ENCODE measurements around the gene GRIK1.
"Not testable (repeated sequence)": the region's sequence is repeated elsewhere in the genome, so short reads cannot be mapped to it uniquely, and the experiment has no call there.

Gene GRIK1

DNA sequence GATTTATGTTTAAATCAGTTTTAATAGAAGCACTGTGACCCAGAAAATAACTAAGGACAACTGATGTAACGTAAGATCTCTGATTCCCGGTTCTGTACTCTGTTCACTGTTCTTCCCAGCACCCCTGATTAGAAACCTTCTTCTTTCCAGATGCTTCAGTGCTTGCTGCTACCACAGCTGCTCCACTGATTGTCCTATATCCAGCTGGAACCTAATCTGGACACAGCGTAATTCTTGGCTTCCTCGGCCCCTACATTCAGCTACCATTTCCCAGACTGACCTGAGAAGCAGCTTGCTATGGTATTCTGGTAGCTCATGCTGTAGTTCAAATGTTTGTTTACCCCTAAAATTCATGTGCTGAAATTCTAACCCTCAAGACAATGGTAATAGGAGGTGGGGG, 302.7 kb downstream of the GRIK1 start:
- H3K4me3 Mint-ChIP-seq = no peak overlapping the region
- peaks cover 4% of the 10 kb centered on the region for H3K9me3 Mint-ChIP-seq
- H3K4me1 Mint-ChIP-seq = no peaks in the 10 kb centered on the region
- no peak overlapping the region for H3K27ac Mint-ChIP-seq
- DNase-seq (ENCODE audit: low spot score in 2 of 2) (no peak), ATAC-seq (no peak)
- H3K36me3 Mint-ChIP-seq = no peaks in the 10 kb centered on the region

DNA sequence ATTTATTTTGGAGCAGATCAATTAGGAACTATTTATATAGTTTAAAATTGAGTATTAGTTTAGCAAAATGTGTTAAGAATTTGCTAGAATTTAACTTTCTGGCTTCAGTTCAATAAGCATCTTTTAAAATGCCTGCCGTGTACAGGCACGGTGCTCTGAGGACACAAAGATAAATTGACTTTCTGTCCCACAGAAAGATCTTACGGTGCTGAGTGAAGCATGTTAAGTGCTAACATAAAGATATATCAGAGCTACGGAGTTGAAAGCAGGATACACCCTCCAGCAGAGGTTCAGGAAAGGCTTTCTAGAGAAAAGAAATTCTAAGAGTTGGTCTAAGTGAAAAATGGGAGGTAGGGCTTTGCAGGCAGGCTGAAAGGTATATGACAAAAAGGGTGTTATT, 305.4 kb downstream of the GRIK1 start:
- Mint-ChIP-seq H3K36me3 (no peaks in the 10 kb centered on the region), H3K27ac (no peak overlapping the region), H3K9me3 (peaks cover 6% of the 10 kb centered on the region), H3K4me1 (no peaks in the 10 kb centered on the region), H3K4me3 (no peak overlapping the region)
- DNase-seq (ENCODE audit: low spot score in 2 of 2) (no peak), ATAC-seq (no peak)

DNA sequence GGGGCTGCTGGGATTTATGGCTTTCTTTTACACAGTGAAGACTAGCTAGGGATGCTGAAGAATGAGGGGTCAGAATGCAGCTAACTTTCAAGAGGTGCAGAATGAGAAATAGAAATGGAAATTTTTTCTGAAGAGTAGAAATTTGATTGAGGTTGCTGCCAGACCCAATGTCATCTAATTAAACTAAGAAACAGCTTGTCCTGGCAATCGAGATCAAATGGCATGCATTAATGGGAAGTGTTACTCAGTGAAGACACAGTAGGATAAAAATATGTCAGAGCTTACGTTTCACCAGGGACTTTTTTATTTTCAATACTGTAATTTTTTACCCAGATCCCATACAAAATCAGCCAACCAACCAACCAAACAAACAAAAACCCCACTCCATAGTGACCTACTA, 306.0 kb downstream of the GRIK1 start:
- Mint-ChIP-seq H3K36me3 (no peaks in the 10 kb centered on the region), H3K9me3 (peaks cover 6% of the 10 kb centered on the region), H3K27ac (no peak overlapping the region), H3K4me3 (no peak overlapping the region), H3K4me1 (no peaks in the 10 kb centered on the region)
- ATAC-seq (no peak), DNase-seq (ENCODE audit: low spot score in 2 of 2) (no peak)

DNA sequence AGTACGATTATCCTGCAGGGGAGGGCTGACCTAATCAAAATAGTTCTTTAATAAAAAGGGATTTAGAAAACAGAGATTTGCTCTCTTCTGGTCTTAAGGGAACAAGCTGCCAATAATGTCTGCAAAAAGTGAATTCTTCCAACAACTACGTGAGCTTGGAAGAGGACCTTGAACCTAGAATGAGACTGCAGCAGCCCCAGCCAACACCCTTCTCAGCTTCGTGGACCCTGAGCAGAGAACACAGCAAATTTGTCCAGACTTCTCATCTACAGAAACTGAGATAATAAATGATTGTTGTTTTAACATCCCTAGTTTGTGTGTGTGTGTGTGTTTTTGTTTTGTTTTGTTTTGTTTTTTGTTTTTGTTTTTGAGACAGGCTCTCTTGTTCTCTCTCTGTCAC, 309.4 kb downstream of the GRIK1 start:
- H3K9me3 Mint-ChIP-seq = peaks cover 3% of the 10 kb centered on the region
- H3K4me3 Mint-ChIP-seq = no peak overlapping the region
- H3K36me3 Mint-ChIP-seq = no peaks in the 10 kb centered on the region
- DNase-seq (ENCODE audit: low spot score in 2 of 2) (no peak), ATAC-seq (no peak)
- no peak overlapping the region for H3K27ac Mint-ChIP-seq
- no peaks in the 10 kb centered on the region for H3K4me1 Mint-ChIP-seq

DNA sequence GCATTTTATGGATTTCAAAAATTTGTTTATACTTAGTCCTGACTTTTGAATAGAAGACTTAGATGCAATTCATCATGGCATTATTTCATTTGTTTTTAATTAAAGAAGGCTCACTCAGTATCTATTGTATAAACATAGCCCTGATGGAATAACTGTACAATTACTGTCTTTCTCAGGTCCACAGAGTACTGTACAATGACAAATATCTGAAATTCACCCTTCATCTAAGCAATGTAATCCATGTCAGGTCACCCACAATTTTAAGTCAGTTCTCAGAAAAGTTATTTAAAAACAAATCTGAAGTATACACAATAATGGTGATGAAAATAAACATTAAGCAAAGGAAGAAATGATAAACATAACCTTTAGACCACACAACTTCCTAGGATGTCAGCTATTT, 311.9 kb downstream of the GRIK1 start:
- Mint-ChIP-seq H3K9me3 (peaks cover 3% of the 10 kb centered on the region), H3K4me3 (no peak overlapping the region), H3K36me3 (no peaks in the 10 kb centered on the region), H3K4me1 (no peaks in the 10 kb centered on the region), H3K27ac (no peak overlapping the region)
- DNase-seq (ENCODE audit: low spot score in 2 of 2) (no peak), ATAC-seq (no peak)

DNA sequence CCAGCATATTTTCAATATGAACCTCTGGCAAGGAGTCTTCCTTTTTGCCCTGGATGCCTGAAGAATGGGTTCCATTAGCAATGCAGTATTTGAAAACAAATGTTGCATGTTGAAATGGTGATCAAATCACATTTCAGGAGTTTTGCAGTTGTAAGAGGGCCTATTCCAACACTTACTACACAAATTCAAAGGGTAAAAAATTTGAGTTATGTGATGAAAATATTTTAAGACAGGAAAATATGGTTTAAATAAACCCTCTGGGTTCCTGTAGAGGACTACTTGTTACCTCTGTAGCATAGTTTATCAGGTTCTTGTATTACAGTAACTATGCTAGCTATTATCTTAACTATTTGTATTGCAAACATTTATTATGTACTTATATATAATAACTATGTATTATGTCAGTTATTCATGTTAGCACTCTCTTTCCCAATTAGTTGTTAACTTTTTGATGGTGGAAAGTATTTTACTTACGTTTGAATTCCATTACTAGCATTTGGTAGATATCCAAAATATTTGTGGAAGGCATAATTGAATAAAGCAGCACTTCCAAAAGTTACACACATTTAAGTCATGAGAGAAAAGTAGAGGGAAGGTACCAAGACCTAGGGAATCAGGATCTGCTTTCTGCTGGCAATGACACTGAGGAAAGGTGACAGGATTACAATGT, 312.9 kb downstream of the GRIK1 start:
- Mint-ChIP-seq H3K36me3 (no peaks in the 10 kb centered on the region), H3K4me3 (no peak overlapping the region), H3K4me1 (no peaks in the 10 kb centered on the region), H3K9me3 (peaks cover 3% of the 10 kb centered on the region), H3K27ac (no peak overlapping the region)
- DNase-seq (ENCODE audit: low spot score in 2 of 2) = no peak
- ATAC-seq = no peak

DNA sequence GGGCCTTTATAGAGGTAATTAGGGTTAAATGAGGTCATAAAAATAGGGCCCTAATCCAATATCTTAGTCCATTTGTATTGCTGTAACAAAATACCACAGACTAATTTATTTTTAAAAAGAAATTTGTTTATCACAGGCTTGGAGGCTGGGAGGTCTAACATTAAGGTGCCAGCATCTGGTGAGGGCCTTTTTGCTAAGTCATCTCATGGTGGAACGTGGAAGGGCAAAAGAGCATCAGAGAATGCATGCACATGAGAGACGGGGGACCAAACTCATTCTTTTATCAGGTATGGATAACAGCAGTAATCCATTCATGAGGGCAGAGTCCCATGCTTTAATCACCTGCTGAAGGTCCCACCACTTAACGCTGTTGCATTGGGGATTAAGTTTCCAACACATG, 313.8 kb downstream of the GRIK1 start:
- H3K36me3 Mint-ChIP-seq = no peaks in the 10 kb centered on the region
- ATAC-seq = no peak

DNA sequence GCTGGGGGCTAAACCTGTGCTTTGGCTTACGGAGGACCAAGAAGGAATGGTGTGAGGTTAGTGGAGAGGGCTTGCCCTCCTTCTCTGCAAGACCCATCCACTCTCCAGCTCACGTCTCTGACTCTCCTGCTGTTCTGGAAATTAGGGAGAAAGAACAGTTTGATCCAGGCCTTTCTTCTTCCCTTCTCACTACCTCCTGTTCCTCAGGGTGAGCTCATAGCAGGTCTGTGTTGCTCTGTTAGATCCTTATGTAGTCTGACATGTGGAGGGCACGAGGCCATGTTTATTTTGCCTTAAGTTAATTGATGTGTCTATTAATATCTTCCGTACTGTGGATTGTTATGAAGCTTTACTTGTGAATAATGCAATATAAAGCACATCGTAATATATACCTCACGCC, 315.0 kb downstream of the GRIK1 start:
- H3K27ac Mint-ChIP-seq = no peak overlapping the region
- H3K4me3 Mint-ChIP-seq = no peak overlapping the region

More for the DNA sequence above, 313.8 kb downstream of the GRIK1 start:
- DNase-seq (ENCODE audit: low spot score in 2 of 2) = no peak
- H3K27ac Mint-ChIP-seq = no peak overlapping the region
- peaks cover 3% of the 10 kb centered on the region for H3K9me3 Mint-ChIP-seq
- no peak overlapping the region for H3K4me3 Mint-ChIP-seq
- no peaks in the 10 kb centered on the region for H3K4me1 Mint-ChIP-seq

DNA sequence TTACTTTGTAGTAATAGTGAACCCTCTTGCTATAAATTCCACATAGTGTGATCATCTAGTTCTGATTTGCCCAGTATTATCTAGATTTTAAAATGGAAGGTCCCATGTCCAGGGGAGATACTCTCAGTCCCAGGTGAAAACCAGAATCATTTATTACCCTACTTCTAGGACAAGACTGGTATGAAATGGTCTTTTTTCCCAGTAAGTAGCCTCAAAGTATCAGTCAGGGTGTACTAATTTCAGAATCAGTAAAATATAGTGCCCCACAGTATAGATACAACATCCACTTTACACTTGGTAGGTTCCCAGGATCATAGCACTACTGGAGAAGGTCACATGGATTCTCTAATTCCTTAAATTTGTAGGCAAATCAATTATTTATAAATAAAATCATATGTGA, 318.3 kb downstream of the GRIK1 start:
- no peaks in the 10 kb centered on the region for H3K36me3 Mint-ChIP-seq
- H3K9me3 Mint-ChIP-seq = no peaks in the 10 kb centered on the region
- no peak overlapping the region for H3K27ac Mint-ChIP-seq
- no peak overlapping the region for H3K4me3 Mint-ChIP-seq
- ATAC-seq (no peak), DNase-seq (ENCODE audit: low spot score in 2 of 2) (no peak)
- no peaks in the 10 kb centered on the region for H3K4me1 Mint-ChIP-seq

More for the DNA sequence above, 315.0 kb downstream of the GRIK1 start:
- ATAC-seq = no peak
- Mint-ChIP-seq H3K36me3 (no peaks in the 10 kb centered on the region), H3K9me3 (peaks cover 2% of the 10 kb centered on the region), H3K4me1 (no peaks in the 10 kb centered on the region)
- no peak for DNase-seq (ENCODE audit: low spot score in 2 of 2)

DNA sequence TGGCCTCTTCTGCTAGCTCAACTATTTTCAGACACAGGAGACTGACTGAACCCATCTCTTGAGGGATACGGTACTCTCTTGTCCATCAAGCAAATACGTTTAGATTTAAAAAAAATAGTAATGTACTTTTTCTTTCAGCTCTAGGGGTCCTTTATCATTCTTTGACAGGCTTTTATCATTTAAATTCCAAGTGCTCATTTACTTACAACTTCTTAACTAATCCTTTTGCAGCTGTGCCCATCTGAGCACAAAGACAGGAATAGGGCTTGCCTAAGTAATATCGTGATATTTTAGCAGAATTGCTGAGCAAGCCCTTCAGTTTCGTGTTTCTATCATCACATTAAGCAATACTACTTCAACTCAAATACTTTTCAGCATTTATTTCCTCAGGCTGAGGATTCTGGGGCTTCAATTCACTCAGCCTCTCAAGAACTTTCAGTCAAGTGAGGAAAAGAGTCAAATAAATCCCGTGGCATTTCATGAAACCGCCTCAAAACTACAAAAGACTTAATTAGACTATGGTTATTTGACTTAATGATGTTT, 323.5 kb downstream of the GRIK1 start:
- no peak overlapping the region for H3K27ac Mint-ChIP-seq
- no peaks in the 10 kb centered on the region for H3K36me3 Mint-ChIP-seq
- H3K9me3 Mint-ChIP-seq = no peaks in the 10 kb centered on the region
- ATAC-seq (no peak), DNase-seq (ENCODE audit: low spot score in 2 of 2) (no peak)
- no peak overlapping the region for H3K4me3 Mint-ChIP-seq
- H3K4me1 Mint-ChIP-seq = no peaks in the 10 kb centered on the region

DNA sequence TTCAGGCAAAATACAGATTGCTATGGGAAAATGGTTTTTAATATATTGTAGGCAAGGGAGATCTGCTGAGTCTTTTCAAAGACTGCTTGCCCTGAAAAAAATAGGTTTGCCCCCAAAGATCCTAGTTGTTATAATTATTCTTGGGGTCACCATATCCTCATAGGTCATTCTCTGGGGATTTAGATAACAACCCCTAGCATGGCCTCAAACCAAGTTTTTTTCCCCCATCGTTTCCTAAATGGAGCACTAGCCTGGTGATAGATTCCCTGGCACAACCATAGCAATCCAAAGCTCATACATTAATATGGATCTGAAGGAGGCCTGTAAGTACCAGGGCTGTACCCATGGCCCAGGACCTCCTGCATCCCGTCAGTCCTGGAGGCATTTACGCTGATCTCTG, 325.9 kb downstream of the GRIK1 start:
- Mint-ChIP-seq H3K9me3 (no peaks in the 10 kb centered on the region), H3K27ac (no peak overlapping the region), H3K4me3 (no peak overlapping the region), H3K4me1 (no peaks in the 10 kb centered on the region), H3K36me3 (no peaks in the 10 kb centered on the region)
- DNase-seq (ENCODE audit: low spot score in 2 of 2) (no peak), ATAC-seq (no peak)

DNA sequence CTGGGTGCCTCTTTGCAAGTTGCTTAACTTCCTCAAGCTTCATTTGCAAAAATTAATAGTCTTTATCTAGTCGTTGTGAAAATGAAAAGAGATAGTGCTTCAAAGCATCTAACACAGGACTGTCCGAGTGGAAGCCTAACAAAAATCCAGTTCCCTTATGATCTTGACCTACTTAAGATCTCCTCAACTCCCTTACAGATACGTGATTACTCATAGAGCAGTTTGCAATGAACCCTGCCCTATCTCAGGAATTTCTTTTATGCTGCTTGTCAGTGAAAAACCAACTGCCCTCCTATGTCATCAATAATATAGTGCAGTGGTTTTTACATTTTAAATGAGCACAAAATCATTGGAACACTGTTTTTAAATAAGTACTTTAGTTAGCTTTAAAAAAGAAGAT, 326.8 kb downstream of the GRIK1 start:
- H3K9me3 Mint-ChIP-seq = no peaks in the 10 kb centered on the region

DNA sequence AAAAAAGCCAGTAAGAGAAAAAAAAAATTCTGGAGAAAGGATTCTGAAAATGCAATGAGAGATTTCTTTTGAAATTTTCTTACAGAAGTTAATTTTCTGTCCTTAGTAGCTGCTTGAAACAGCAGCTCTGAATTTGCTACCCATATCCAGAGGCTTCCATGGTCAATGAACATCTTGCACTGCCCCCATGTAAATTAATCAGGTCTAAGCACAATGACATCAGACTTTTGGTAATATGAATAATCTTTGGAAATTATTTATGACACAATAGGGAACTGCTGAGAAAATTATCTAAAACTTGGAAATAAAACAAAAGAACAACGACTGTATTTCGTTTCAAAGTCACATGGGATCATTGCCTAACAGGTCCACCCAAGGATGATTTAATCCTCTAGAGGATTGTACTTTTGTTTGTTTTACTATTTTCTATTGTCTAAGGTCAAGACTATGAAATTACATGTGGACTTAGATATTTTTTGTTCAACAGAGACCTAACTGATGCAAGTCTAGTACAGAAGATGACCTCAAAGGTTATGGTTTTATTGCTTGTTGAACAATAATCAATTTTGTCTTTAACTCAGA, 328.9 kb downstream of the GRIK1 start:
- ATAC-seq (no peak), DNase-seq (ENCODE audit: low spot score in 2 of 2) (no peak)
- Mint-ChIP-seq H3K4me3 (no peak overlapping the region), H3K4me1 (no peaks in the 10 kb centered on the region), H3K36me3 (no peaks in the 10 kb centered on the region), H3K27ac (no peak overlapping the region), H3K9me3 (no peaks in the 10 kb centered on the region)

More for the DNA sequence above, 326.8 kb downstream of the GRIK1 start:
- Mint-ChIP-seq H3K27ac (no peak overlapping the region), H3K4me1 (no peaks in the 10 kb centered on the region), H3K4me3 (no peak overlapping the region), H3K36me3 (no peaks in the 10 kb centered on the region)
- ATAC-seq = no peak
- DNase-seq (ENCODE audit: low spot score in 2 of 2) = no peak

DNA sequence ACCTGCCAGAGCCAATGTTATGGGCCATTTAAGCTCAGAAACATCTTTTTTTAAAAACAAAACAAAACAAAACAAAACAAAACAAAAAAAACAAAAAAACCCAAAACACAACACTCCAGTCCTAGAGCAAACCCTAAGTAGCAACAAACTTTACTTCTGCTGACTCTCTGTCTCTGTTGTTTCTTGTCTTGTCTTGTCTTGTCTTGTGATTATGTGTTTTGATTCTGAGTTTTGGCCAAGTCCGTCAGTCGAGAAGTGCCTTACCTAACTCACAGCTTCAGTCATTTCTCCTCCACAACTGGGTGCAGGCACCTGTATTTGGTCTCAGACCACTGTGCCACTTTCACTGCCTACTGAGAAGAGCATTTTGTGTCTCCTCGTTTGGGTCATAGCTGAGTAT, 333.2 kb downstream of the GRIK1 start:
- no peaks in the 10 kb centered on the region for H3K9me3 Mint-ChIP-seq
- H3K36me3 Mint-ChIP-seq = no peaks in the 10 kb centered on the region
- no peak for DNase-seq (ENCODE audit: low spot score in 2 of 2)
- no peak for ATAC-seq
- no peaks in the 10 kb centered on the region for H3K4me1 Mint-ChIP-seq
- no peak overlapping the region for H3K4me3 Mint-ChIP-seq
- H3K27ac Mint-ChIP-seq = no peak overlapping the region

DNA sequence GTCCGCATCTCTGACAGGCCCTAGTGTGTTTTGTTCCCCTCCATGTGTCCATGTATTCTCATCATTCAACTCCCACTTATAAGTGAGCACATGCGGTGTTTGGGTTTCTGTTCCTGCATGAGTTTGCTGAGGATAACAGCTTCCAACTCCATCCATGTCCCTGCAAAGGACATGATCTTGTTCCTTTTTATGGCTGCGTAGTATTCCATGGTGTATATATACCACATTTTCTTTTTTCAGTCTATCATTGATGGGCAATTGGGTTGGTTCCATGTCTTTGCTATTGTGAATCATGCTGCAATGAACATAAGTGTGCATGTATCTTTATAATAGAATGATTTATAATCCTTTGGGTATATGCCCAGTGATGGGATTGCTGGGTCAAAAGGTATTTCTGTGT, 334.6 kb downstream of the GRIK1 start:
- H3K36me3 Mint-ChIP-seq; H3K4me1 Mint-ChIP-seq; H3K27ac Mint-ChIP-seq; H3K9me3 Mint-ChIP-seq; DNase-seq (ENCODE audit: low spot score in 2 of 2); ATAC-seq; H3K4me3 Mint-ChIP-seq: not testable (repeated sequence)

DNA sequence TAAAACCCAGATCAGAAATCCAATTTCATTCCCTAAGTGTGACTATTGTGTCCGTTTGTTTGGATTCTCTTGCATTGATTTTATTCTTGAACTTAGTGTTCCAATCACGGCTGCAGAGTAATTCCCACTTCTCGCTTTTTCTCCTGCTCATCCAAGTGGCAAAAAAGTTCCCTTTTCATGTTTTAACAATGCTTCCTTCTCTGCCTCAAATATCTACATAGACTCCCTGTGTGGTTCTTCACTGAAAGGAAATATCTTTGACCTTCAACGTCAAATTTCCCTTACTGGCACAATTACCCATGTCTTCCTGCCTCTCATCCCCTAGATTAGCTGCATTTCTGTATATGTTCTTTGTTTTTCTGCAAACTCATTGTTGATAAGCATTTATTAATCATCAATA, 335.7 kb downstream of the GRIK1 start:
- ATAC-seq (no peak), DNase-seq (ENCODE audit: low spot score in 2 of 2) (no peak)
- no peak overlapping the region for H3K4me3 Mint-ChIP-seq

More for the DNA sequence above, 335.7 kb downstream of the GRIK1 start:
- H3K36me3 Mint-ChIP-seq = no peaks in the 10 kb centered on the region
- no peaks in the 10 kb centered on the region for H3K4me1 Mint-ChIP-seq
- no peak overlapping the region for H3K27ac Mint-ChIP-seq
- H3K9me3 Mint-ChIP-seq = no peaks in the 10 kb centered on the region
